Upper lobe of right lung (tissue), 1 donor: Measurements from ENCODE around the gene DYNLT2. TPM values are rescaled to one million over a fixed set of nuclear protein-coding genes. Genes with fewer than 3 reads are reported as not detected.

Source experiments
- ATAC-seq: fragments of 200-7000 bp; cut with Tn5 transposase; one replicate; pipeline ENCODE4 v1.9.1; 2020; ENCODE audit warnings: mild to moderate bottlenecking, moderate library complexity
- DNase-seq: peaks from one replicate; pipeline ENCODE4 v3.0.0-alpha.2; 2020
- H3K27ac ChIP-seq: fragments of 200-600 bp; one replicate; pipeline ENCODE4 v1.8.0; 2022
- H3K27me3 ChIP-seq: fragments of 200-600 bp; one replicate; pipeline ENCODE4 v1.8.0; 2022; ENCODE audit warnings: mild to moderate bottlenecking
- H3K36me3 ChIP-seq: fragments of 200-600 bp; one replicate; pipeline ENCODE4 v1.8.0; 2022
- H3K4me1 ChIP-seq: fragments of 200-600 bp; one replicate; pipeline ENCODE4 v1.8.0; 2022
- H3K4me3 ChIP-seq: fragments of 200-600 bp; one replicate; pipeline ENCODE4 v1.8.0; 2022; ENCODE audit warnings: mild to moderate bottlenecking
- H3K9me3 ChIP-seq: fragments of 200-600 bp; one replicate; pipeline ENCODE4 v1.8.0; 2022
- CTCF ChIP-seq: fragments of 200-600 bp; IDR thresholded peaks from one replicate; pipeline ENCODE4 v1.8.0; 2022; ENCODE audit warnings: antibody characterized with exemption
- intact Hi-C: fragments of 100-400 bp; cut with DNase I; formaldehyde crosslinking; loops from one replicate; pipeline ENCODE4 v1.11.0; 2022
- total RNA-seq: library from RNA; stranded (reverse); fragmentation: NEBNext Ultra II Directional; extraction: Animal tissue kit (Norgen Biotek cat#: 25700); gene quantifications from one replicate; pipeline ENCODE4 v1.2.1, GENCODE V29; 2021
- donor health status: DM: no; HTN: yes; CAD: no; lungs with severe emphysema.

DYNLT2 gene
- total RNA-seq, 1 donor from 2014 or later, result 1.2 TPM

- Histone ChIP-seq H3K4me3 (no peak overlapping the region), H3K36me3 (no peaks in the 10 kb centered on the region), H3K9me3 (no peaks in the 10 kb centered on the region), H3K27ac (no peak overlapping the region), H3K27me3 (no peaks in the 10 kb centered on the region), H3K4me1 (peaks cover 4% of the 10 kb centered on the region)
- intact Hi-C loops, result no loop called here
- TF ChIP-seq CTCF, result no peak
- DNase-seq, result no peak
- ATAC-seq, result no peak
Observed at GRCh38 chr6:169798764-169799473, 47.5 kb upstream of the DYNLT2 start.

GRCh38 chr6:169795196-169795595 lies 43.8 kb upstream of the DYNLT2 start:
- no peak for DNase-seq
- intact Hi-C loops, result no loop called here
- Histone ChIP-seq H3K9me3 (no peaks in the 10 kb centered on the region), H3K27me3 (no peaks in the 10 kb centered on the region), H3K27ac (no peak overlapping the region), H3K4me1 (peaks cover 11% of the 10 kb centered on the region), H3K4me3 (no peak overlapping the region), H3K36me3 (no peaks in the 10 kb centered on the region)
- TF ChIP-seq CTCF, result no peak
- no peak for ATAC-seq

GRCh38 chr6:169794317-169795055 lies 43.1 kb upstream of the DYNLT2 start:
- TF ChIP-seq CTCF, result no peak
- no peaks in the 10 kb centered on the region for H3K36me3 ChIP-seq
- no peaks in the 10 kb centered on the region for H3K27me3 ChIP-seq
- peaks cover 16% of the 10 kb centered on the region for H3K4me1 ChIP-seq
- DNase-seq (peak; percentile 54), ATAC-seq (no peak)
- intact Hi-C loops, result no loop called here
- no peak overlapping the region for H3K27ac ChIP-seq
- no peak overlapping the region for H3K4me3 ChIP-seq
- no peaks in the 10 kb centered on the region for H3K9me3 ChIP-seq

GRCh38 chr6:169793408-169793807 lies 42.0 kb upstream of the DYNLT2 start:
- Histone ChIP-seq H3K4me3 (no peak overlapping the region), H3K9me3 (no peaks in the 10 kb centered on the region), H3K27ac (no peak overlapping the region), H3K4me1 (peaks cover 16% of the 10 kb centered on the region), H3K36me3 (no peaks in the 10 kb centered on the region), H3K27me3 (no peaks in the 10 kb centered on the region)
- intact Hi-C loops, result no loop called here
- ATAC-seq, result no peak
- no peak for TF ChIP-seq CTCF
- peak; percentile 33 for DNase-seq

- intact Hi-C loops, result no loop called here
- no peak overlapping the region for H3K4me3 ChIP-seq
- peaks cover 16% of the 10 kb centered on the region for H3K4me1 ChIP-seq
- no peak for ATAC-seq
- no peaks in the 10 kb centered on the region for H3K36me3 ChIP-seq
- peak; percentile 48 for DNase-seq
- TF ChIP-seq CTCF, result no peak
- no peak overlapping the region for H3K27ac ChIP-seq
- no peaks in the 10 kb centered on the region for H3K9me3 ChIP-seq
- H3K27me3 ChIP-seq, result no peaks in the 10 kb centered on the region
Observed at GRCh38 chr6:169792306-169793015, 41.1 kb upstream of the DYNLT2 start.
